Keratinocyte (primary cell): Measurements from ENCODE around the gene B3GALNT1. TPM values are rescaled to one million over a fixed set of nuclear protein-coding genes. Genes with fewer than 3 reads are reported as not detected.

Experiments used
- DNase-seq: peaks from one replicate; pipeline ENCODE4 v3.0.0-alpha.2; 2011; ENCODE audit warnings: low read depth, missing footprints, low spot score
- FAIRE-seq: peaks from 2 replicates; lab custom pipeline; 2011; peaks lifted over from hg19 to GRCh38; lab: Jason Lieb, UNC
- H2AFZ ChIP-seq: 2 replicates; pipeline ENCODE4 v1.6.0; 2012; ENCODE audit warnings: low read length, control low read depth, inconsistent platforms; ENCODE audit not compliant: control insufficient read depth
- H3K27ac ChIP-seq: 2 replicates; pipeline ENCODE4 v1.5.1; 2011; ENCODE audit warnings: low read length; ENCODE audit not compliant: control insufficient read depth, insufficient read depth
- H3K27me3 ChIP-seq: 3 replicates; pipeline ENCODE4 v1.6.0; 2011; ENCODE audit warnings: low read length; ENCODE audit not compliant: control insufficient read depth, insufficient read depth; ENCODE audit errors: extremely low read depth
- H3K36me3 ChIP-seq, 2 experiments: 2 replicates in 1 of 2; 3 replicates in 1 of 2; pipeline ENCODE4 v1.5.1; 2011; ENCODE audit warnings: low read length in 2 of 2, mild to moderate bottlenecking in 1 of 2; ENCODE audit not compliant: control insufficient read depth in 2 of 2, insufficient read depth in 2 of 2; ENCODE audit errors: extremely low read depth in 1 of 2
- H3K4me1 ChIP-seq: 3 replicates; pipeline ENCODE4 v1.5.1; 2011; ENCODE audit warnings: low read length; ENCODE audit not compliant: control insufficient read depth, insufficient read depth; ENCODE audit errors: extremely low read depth
- H3K4me2 ChIP-seq: 3 replicates; pipeline ENCODE4 v1.6.0; 2011; ENCODE audit warnings: low read depth, low read length; ENCODE audit not compliant: control insufficient read depth, insufficient read depth; ENCODE audit errors: extremely low read depth
- H3K4me3 ChIP-seq, 3 experiments: fragments of 200-600 bp in 1 of 3; sonication (generic) in 1 of 3; 2 replicates in 2 of 3; 3 replicates in 1 of 3; pipeline ENCODE4 v1.5.1; 2011 to 2016; ENCODE audit warnings: low read length in 3 of 3, mild to moderate bottlenecking in 3 of 3, control low read depth in 2 of 3, inconsistent platforms in 1 of 3, low read depth in 1 of 3, mixed read lengths in 1 of 3, mixed run types in 1 of 3, moderate library complexity in 1 of 3; ENCODE audit not compliant: control insufficient read depth in 2 of 3, insufficient read depth in 2 of 3; ENCODE audit errors: extremely low read depth in 1 of 3
- H3K79me2 ChIP-seq: 2 replicates; pipeline ENCODE4 v1.6.0; 2012; ENCODE audit warnings: low read length; ENCODE audit not compliant: control insufficient read depth, insufficient read depth
- H3K9ac ChIP-seq: 3 replicates; pipeline ENCODE4 v1.6.0; 2011; ENCODE audit warnings: low read length; ENCODE audit not compliant: control insufficient read depth, insufficient read depth; ENCODE audit errors: extremely low read depth
- H3K9me1 ChIP-seq: 3 replicates; pipeline ENCODE4 v1.6.0; 2011; ENCODE audit warnings: low read length; ENCODE audit not compliant: control insufficient read depth, insufficient read depth; ENCODE audit errors: extremely low read depth
- H3K9me3 ChIP-seq: 2 replicates; pipeline ENCODE4 v1.5.1; 2012; ENCODE audit warnings: low read depth, low read length; ENCODE audit not compliant: control insufficient read depth
- H4K20me1 ChIP-seq: 3 replicates; pipeline ENCODE4 v1.6.0; 2011; ENCODE audit warnings: low read length; ENCODE audit not compliant: control insufficient read depth, insufficient read depth; ENCODE audit errors: extremely low read depth
- EZH2 ChIP-seq: IDR thresholded peaks from one replicate; pipeline ENCODE4 v1.6.1; 2012; ENCODE audit warnings: inconsistent platforms, mild to moderate bottlenecking, low read length, moderate library complexity
- dilution Hi-C: fragments of 300-500 bp; cut with MboI; formaldehyde crosslinking; loops from one replicate; pipeline ENCODE4 v1.7.0; 2020; ENCODE audit warnings: low sequenced_read_pairs; ENCODE audit not compliant: extremely low pct_ligation_motif_present
- polyA plus RNA-seq, 5 experiments: library from polyadenylated mRNA; depleted of rRNA in 3 of 5; stranded (reverse) in 3 of 5; stranded (forward) in 1 of 5; unstranded in 1 of 5; fragments of >200 nt; gene quantifications; 1 replicate in 1 of 5; 2 replicates in 3 of 5; 3 replicates in 1 of 5; pipeline versions ENCODE4 v1.2.1 to v1.2.3, GENCODE V29; 2011 to 2012; ENCODE audit warnings: missing spikeins in 2 of 5, low read depth in 1 of 5, low replicate concordance in 1 of 5
- TF ChIP-seq, protein P1 (sequence below), 3 experiments: IDR thresholded peaks in 1 of 3; conservative IDR thresholded peaks in 1 of 3; optimal IDR thresholded peaks in 1 of 3; 2 replicates in 2 of 3; 3 replicates in 1 of 3; pipeline versions ENCODE3 to v1.5.1; 2011; ENCODE audit warnings: low read length in 3 of 3, mild to moderate bottlenecking in 3 of 3, moderate library complexity in 2 of 3, control low read depth in 1 of 3, inconsistent platforms in 1 of 3; ENCODE audit not compliant: insufficient read depth in 2 of 3; ENCODE audit errors: extremely low read depth in 1 of 3

B3GALNT1 gene
- polyA plus RNA-seq, 1 donor (not counting 4 experiments of a cell fraction or from before 2014, with no cell fraction given), result 3.6 TPM

DNA sequence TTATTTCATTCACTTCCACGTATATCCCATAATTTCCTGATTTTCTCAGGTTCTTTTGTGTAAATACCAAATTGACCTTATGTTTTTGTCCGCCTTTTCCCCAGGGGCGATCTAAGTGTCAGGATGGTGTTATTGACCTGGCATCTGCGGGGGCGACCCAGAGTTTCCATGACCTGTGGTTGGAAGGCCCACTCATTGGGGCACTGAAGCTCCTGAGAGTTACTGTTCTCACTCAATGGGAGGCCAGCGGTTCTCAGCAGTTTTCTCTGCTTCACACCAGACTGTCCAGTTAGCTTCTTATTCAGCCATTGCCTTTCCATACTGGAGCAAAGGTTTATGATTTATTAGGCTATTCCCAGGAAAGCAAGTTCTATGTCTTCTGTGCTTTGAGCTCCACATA, 53.3 kb downstream of the B3GALNT1 start:
- Histone ChIP-seq H3K79me2 (no peaks in the 10 kb centered on the region), H3K27ac (no peak overlapping the region), H3K4me2 (no peak overlapping the region), H2AFZ (no peak overlapping the region), H4K20me1 (no peaks in the 10 kb centered on the region), H3K27me3 (no peaks in the 10 kb centered on the region), H3K9me1 (no peaks in the 10 kb centered on the region), H3K9me3 (no peaks in the 10 kb centered on the region), H3K36me3 (no peaks in the 10 kb centered on the region), H3K4me3 (no peak overlapping the region), H3K9ac (no peak overlapping the region), H3K4me1 (no peaks in the 10 kb centered on the region)
- FAIRE-seq, result no peak
- dilution Hi-C loops, result no loop called here
- TF ChIP-seq, protein P1, sequence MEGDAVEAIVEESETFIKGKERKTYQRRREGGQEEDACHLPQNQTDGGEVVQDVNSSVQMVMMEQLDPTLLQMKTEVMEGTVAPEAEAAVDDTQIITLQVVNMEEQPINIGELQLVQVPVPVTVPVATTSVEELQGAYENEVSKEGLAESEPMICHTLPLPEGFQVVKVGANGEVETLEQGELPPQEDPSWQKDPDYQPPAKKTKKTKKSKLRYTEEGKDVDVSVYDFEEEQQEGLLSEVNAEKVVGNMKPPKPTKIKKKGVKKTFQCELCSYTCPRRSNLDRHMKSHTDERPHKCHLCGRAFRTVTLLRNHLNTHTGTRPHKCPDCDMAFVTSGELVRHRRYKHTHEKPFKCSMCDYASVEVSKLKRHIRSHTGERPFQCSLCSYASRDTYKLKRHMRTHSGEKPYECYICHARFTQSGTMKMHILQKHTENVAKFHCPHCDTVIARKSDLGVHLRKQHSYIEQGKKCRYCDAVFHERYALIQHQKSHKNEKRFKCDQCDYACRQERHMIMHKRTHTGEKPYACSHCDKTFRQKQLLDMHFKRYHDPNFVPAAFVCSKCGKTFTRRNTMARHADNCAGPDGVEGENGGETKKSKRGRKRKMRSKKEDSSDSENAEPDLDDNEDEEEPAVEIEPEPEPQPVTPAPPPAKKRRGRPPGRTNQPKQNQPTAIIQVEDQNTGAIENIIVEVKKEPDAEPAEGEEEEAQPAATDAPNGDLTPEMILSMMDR (optimal IDR thresholded peaks at IDR 0.05 in 1 of 3, IDR thresholded peaks at IDR 0.05 in 1 of 3, conservative IDR thresholded peaks at IDR 0.05 in 1 of 3; ENCODE audit: extremely low read depth in 1 of 3, insufficient read depth in 2 of 3, low read length in 3 of 3), result no peak
- TF ChIP-seq EZH2, result no peak
- DNase-seq, result no peak

DNA sequence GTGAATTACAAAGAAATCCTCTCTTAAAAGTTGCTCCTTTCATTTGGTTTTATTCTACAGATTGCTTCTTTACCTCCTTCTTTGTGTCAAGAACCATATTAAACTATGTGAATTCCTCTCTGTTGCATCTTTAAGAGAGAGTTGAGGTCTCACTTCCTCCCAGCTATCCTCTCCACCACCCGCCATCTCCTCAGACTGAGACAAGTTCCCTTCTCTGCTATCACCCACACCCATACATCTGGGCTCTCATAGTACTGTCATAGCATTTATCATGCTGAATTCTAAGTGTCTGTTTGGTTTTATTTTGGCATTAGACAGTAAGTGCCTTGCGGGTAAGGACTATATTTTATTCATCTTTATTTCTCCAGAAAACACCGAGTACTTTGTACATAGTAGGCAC, 54.2 kb downstream of the B3GALNT1 start:
- no peak for FAIRE-seq
- no peak overlapping the region for H3K4me3 ChIP-seq
- no peaks in the 10 kb centered on the region for H3K9me1 ChIP-seq

More for the DNA sequence above, 54.2 kb downstream of the B3GALNT1 start:
- H3K79me2 ChIP-seq, result no peaks in the 10 kb centered on the region
- no peak overlapping the region for H3K4me2 ChIP-seq
- TF ChIP-seq EZH2, result no peak
- TF ChIP-seq, protein P1 (optimal IDR thresholded peaks at IDR 0.05 in 1 of 3, IDR thresholded peaks at IDR 0.05 in 1 of 3, conservative IDR thresholded peaks at IDR 0.05 in 1 of 3; ENCODE audit: extremely low read depth in 1 of 3, insufficient read depth in 2 of 3, low read length in 3 of 3), result no peak
- H3K27ac ChIP-seq, result no peak overlapping the region
- no peaks in the 10 kb centered on the region for H3K27me3 ChIP-seq
- dilution Hi-C loops, result no loop called here
- no peak overlapping the region for H3K9ac ChIP-seq
- H3K4me1 ChIP-seq, result no peaks in the 10 kb centered on the region
- DNase-seq, result no peak
- no peak overlapping the region for H2AFZ ChIP-seq
- H3K36me3 ChIP-seq, result no peaks in the 10 kb centered on the region
- H4K20me1 ChIP-seq, result no peaks in the 10 kb centered on the region
- H3K9me3 ChIP-seq, result no peaks in the 10 kb centered on the region
